Neural cell (in vitro differentiated cells): ENCODE data around the gene SLC35C1.

Experiments used
- MXI1 ChIP-seq: fragments of 450-650 bp; conservative IDR thresholded peaks from 2 replicates; pipeline ENCODE4 v1.6.1; 2014; ENCODE audit warnings: antibody characterized with exemption, mild to moderate bottlenecking; ENCODE audit not compliant: poor library complexity, severe bottlenecking
- TAF1 ChIP-seq: IDR thresholded peaks from 2 replicates; pipeline ENCODE4 v1.6.1; 2012; ENCODE audit warnings: low read depth
- TF ChIP-seq, protein P1 (sequence below): fragments of 450-650 bp; IDR thresholded peaks from 2 replicates; pipeline ENCODE4 v1.5.1; 2014; ENCODE audit warnings: antibody characterized with exemption, mild to moderate bottlenecking, moderate library complexity; ENCODE audit not compliant: poor library complexity, severe bottlenecking

- TF ChIP-seq MXI1, result no peak
- TF ChIP-seq, protein P1, sequence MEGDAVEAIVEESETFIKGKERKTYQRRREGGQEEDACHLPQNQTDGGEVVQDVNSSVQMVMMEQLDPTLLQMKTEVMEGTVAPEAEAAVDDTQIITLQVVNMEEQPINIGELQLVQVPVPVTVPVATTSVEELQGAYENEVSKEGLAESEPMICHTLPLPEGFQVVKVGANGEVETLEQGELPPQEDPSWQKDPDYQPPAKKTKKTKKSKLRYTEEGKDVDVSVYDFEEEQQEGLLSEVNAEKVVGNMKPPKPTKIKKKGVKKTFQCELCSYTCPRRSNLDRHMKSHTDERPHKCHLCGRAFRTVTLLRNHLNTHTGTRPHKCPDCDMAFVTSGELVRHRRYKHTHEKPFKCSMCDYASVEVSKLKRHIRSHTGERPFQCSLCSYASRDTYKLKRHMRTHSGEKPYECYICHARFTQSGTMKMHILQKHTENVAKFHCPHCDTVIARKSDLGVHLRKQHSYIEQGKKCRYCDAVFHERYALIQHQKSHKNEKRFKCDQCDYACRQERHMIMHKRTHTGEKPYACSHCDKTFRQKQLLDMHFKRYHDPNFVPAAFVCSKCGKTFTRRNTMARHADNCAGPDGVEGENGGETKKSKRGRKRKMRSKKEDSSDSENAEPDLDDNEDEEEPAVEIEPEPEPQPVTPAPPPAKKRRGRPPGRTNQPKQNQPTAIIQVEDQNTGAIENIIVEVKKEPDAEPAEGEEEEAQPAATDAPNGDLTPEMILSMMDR, result no peak
- no peak for TF ChIP-seq TAF1
These were observed 2.9 kb downstream of the SLC35C1 start for GRCh38 chr11:45807792-45808238.
